ENCODE results near the gene PTPRD. TPM values are rescaled to one million over a fixed set of nuclear protein-coding genes. Genes with fewer than 3 reads are reported as not detected.

Gene PTPRD
- total and polyA plus RNA-seq, 2 donors (not counting 1 experiment from before 2014, with no cell fraction given) = 0.35 to 4.8 TPM

- Histone ChIP-seq H3K36me3 (ENCODE audit: control insufficient read depth, insufficient read depth, low read length) (no peaks in the 10 kb centered on the region), H3K4me1 (ENCODE audit: control insufficient read depth, extremely low read depth, insufficient read depth, low read length) (no peaks in the 10 kb centered on the region), H3K9me3 (ENCODE audit: control insufficient read depth, insufficient read depth, low read depth, low read length) (no peaks in the 10 kb centered on the region), H4K20me1 (ENCODE audit: control insufficient read depth, extremely low read depth, insufficient read depth, low read length) (no peaks in the 10 kb centered on the region), H3K27me3 (ENCODE audit: control insufficient read depth, insufficient read depth, low read length) (no peaks in the 10 kb centered on the region), H3K27ac (ENCODE audit: insufficient read depth, low read length) (no peak overlapping the region), H3K4me2 (ENCODE audit: extremely low read depth, insufficient read depth, low read length) (no peak overlapping the region), H2AFZ (ENCODE audit: low read length) (no peak overlapping the region), H3K9ac (ENCODE audit: insufficient read depth, low read length) (no peak overlapping the region), H3K79me2 (ENCODE audit: control insufficient read depth, insufficient read depth, low read length) (no peaks in the 10 kb centered on the region), H3K4me3 (replicated peaks in 1 of 4; ENCODE audit: control extremely low read depth in 1 of 4, insufficient read depth in 1 of 4, low read depth in 3 of 4, low read length in 4 of 4) (no peak overlapping the region)
- DNase-seq (ENCODE audit: low read depth in 2 of 2) = no peak
- TF ChIP-seq EZH2 (IDR thresholded peaks at IDR 0.05; ENCODE audit: low read length, missing control alignments) (no peak), CTCF (conservative IDR thresholded peaks at IDR 0.05 in 1 of 2, IDR thresholded peaks at IDR 0.05 in 1 of 2; ENCODE audit: low read depth in 1 of 2, low read length in 2 of 2) (no peak)
Measured at GRCh38 chr9:9177081-9177480, 1435.7 kb downstream of the PTPRD start.

- Histone ChIP-seq H3K27me3 (ENCODE audit: control insufficient read depth, insufficient read depth, low read length) (no peaks in the 10 kb centered on the region), H3K9ac (ENCODE audit: insufficient read depth, low read length) (no peak overlapping the region), H3K27ac (ENCODE audit: insufficient read depth, low read length) (no peak overlapping the region), H3K79me2 (ENCODE audit: control insufficient read depth, insufficient read depth, low read length) (no peaks in the 10 kb centered on the region), H3K4me2 (ENCODE audit: extremely low read depth, insufficient read depth, low read length) (no peak overlapping the region), H3K4me3 (replicated peaks in 1 of 4; ENCODE audit: control extremely low read depth in 1 of 4, insufficient read depth in 1 of 4, low read depth in 3 of 4, low read length in 4 of 4) (no peak overlapping the region), H3K9me3 (ENCODE audit: control insufficient read depth, insufficient read depth, low read depth, low read length) (no peaks in the 10 kb centered on the region), H3K36me3 (ENCODE audit: control insufficient read depth, insufficient read depth, low read length) (no peaks in the 10 kb centered on the region), H2AFZ (ENCODE audit: low read length) (no peak overlapping the region), H4K20me1 (ENCODE audit: control insufficient read depth, extremely low read depth, insufficient read depth, low read length) (no peaks in the 10 kb centered on the region), H3K4me1 (ENCODE audit: control insufficient read depth, extremely low read depth, insufficient read depth, low read length) (no peaks in the 10 kb centered on the region)
- TF ChIP-seq CTCF (conservative IDR thresholded peaks at IDR 0.05 in 1 of 2, IDR thresholded peaks at IDR 0.05 in 1 of 2; ENCODE audit: low read depth in 1 of 2, low read length in 2 of 2) (no peak), EZH2 (IDR thresholded peaks at IDR 0.05; ENCODE audit: low read length, missing control alignments) (no peak)
- DNase-seq (ENCODE audit: low read depth in 2 of 2) = no peak
Measured at GRCh38 chr9:9174358-9174757, 1438.4 kb downstream of the PTPRD start.

- no peaks in the 10 kb centered on the region for H3K36me3 ChIP-seq (ENCODE audit: control insufficient read depth, insufficient read depth, low read length)
Measured at GRCh38 chr9:9173264-9173663, 1439.5 kb downstream of the PTPRD start.

More at GRCh38 chr9:9173264-9173663, 1439.5 kb downstream of the PTPRD start:
- Histone ChIP-seq H4K20me1 (ENCODE audit: control insufficient read depth, extremely low read depth, insufficient read depth, low read length) (no peaks in the 10 kb centered on the region), H3K79me2 (ENCODE audit: control insufficient read depth, insufficient read depth, low read length) (no peaks in the 10 kb centered on the region), H3K9me3 (ENCODE audit: control insufficient read depth, insufficient read depth, low read depth, low read length) (no peaks in the 10 kb centered on the region), H3K4me1 (ENCODE audit: control insufficient read depth, extremely low read depth, insufficient read depth, low read length) (no peaks in the 10 kb centered on the region), H3K4me2 (ENCODE audit: extremely low read depth, insufficient read depth, low read length) (no peak overlapping the region), H3K27ac (ENCODE audit: insufficient read depth, low read length) (no peak overlapping the region), H2AFZ (ENCODE audit: low read length) (no peak overlapping the region), H3K9ac (ENCODE audit: insufficient read depth, low read length) (no peak overlapping the region), H3K4me3 (replicated peaks in 1 of 4; ENCODE audit: control extremely low read depth in 1 of 4, insufficient read depth in 1 of 4, low read depth in 3 of 4, low read length in 4 of 4) (no peak overlapping the region), H3K27me3 (ENCODE audit: control insufficient read depth, insufficient read depth, low read length) (no peaks in the 10 kb centered on the region)
- TF ChIP-seq CTCF (conservative IDR thresholded peaks at IDR 0.05 in 1 of 2, IDR thresholded peaks at IDR 0.05 in 1 of 2; ENCODE audit: low read depth in 1 of 2, low read length in 2 of 2) = no peak
- TF ChIP-seq EZH2 (IDR thresholded peaks at IDR 0.05; ENCODE audit: low read length, missing control alignments) = no peak
- DNase-seq (ENCODE audit: low read depth in 2 of 2) = no peak

Data from fibroblast of lung (primary cell).